ENCODE results near the gene NSMF.

DNA sequence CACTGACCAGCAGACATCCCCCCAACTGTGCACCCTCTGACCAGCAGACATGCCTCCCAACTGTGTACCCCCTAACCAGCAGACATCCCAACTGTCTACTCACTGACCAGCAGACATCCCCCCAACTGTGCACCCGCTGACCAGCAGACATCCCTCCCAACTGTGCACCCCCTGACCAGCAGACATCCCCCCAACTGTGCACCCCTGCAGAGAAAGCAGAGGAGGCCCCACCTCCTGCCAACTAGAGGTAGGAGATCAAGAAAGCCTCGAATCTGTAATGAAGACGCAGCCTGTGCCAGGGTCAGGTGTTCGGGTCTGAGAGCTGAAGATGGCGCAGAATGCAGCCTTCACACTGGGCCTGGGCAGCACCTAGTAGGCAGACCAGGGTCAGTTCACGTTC, 29.8 kb upstream of the NSMF start:
- TF ChIP-seq CTCF (conservative IDR thresholded peaks at IDR 0.05; ENCODE audit: low read depth, low read length) = no peak
- no peak for TF ChIP-seq EZH2 (IDR thresholded peaks at IDR 0.05; ENCODE audit: borderline replicate concordance, low read depth, low read length, poor library complexity, severe bottlenecking)
